Activated naive CD4-positive, alpha-beta T cell (primary cell): ENCODE results near the gene COL6A6.
"Not testable (repeated sequence)": the region's sequence is repeated elsewhere in the genome, so short reads cannot be mapped to it uniquely, and the experiment has no call there.

Experiments used
- DNase-seq, 4 experiments: peaks; one replicate each; lab custom pipeline; 2025; lab: John Stamatoyannopoulos, UW

Gene COL6A6

GRCh38 chr3:130537673-130538304, 20.8 kb downstream of the COL6A6 start:
- DNase-seq = no peak

GRCh38 chr3:130539005-130539404, 22.0 kb downstream of the COL6A6 start:
- DNase-seq = no peak

GRCh38 chr3:130543322-130543721, 26.3 kb downstream of the COL6A6 start:
- DNase-seq = no peak

GRCh38 chr3:130546920-130547679, 30.1 kb downstream of the COL6A6 start:
- no peak for DNase-seq

GRCh38 chr3:130547680-130548065, 30.7 kb downstream of the COL6A6 start:
- DNase-seq = not testable (repeated sequence)

- DNase-seq = no peak
Measured at GRCh38 chr3:130548356-130548755, 31.4 kb downstream of the COL6A6 start.

- DNase-seq = no peak
Measured at GRCh38 chr3:130557336-130558035, 40.5 kb downstream of the COL6A6 start.

GRCh38 chr3:130558366-130558765, 41.4 kb downstream of the COL6A6 start:
- no peak for DNase-seq

- no peak for DNase-seq
Measured at GRCh38 chr3:130565224-130565623, 48.2 kb downstream of the COL6A6 start.
